ENCODE data around the gene LY6G5B.
"Not testable (repeated sequence)": the region's sequence is repeated elsewhere in the genome, so short reads cannot be mapped to it uniquely, and the experiment has no call there.

Gene LY6G5B

DNA sequence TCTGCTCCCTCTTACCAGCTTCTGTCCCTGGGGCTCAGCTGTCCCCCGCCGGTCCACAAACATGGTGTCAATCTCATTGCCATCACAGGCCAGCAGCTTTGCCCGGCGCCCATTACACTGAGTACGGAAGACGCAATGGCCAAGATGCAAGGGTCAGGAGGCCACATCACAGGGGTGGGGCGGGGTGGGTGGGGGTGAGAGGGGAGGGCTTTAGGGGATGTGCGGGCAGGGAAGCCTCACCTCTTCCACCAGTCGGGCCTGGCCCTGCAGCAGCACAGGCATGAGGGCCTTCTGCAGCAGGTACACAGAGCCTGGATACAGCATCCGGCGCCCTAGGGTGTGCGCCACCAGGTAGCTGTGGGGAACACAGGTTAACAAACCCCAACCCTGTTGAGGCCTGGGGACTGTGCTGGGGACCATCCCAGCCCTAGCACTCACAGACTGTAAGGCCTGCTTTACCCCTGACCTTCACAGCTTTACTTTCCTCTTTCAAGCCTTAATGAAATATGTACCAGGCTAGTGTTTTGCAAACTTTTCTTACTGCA, 21.9 kb downstream of the LY6G5B start:
- no peak for DNase-seq

DNA sequence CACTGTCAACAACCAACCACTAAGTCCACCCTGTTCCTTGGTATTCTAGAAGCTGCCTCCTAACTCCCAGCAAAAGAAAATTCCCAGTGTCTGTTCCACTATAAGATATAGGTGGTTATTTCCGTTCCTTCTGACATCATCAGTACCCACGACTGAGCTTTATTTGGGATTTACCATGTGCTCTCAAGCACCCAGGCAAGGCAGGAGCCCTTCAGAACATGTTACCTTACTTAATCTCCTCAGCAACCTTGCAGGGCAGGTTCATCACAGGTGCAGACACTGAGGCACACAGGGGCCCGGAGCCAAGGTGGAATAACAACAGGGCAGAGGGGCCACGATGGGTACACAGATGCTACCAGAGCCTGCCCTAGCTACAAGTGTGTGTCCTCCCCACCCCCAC, 22.6 kb downstream of the LY6G5B start:
- DNase-seq, result no peak

DNA sequence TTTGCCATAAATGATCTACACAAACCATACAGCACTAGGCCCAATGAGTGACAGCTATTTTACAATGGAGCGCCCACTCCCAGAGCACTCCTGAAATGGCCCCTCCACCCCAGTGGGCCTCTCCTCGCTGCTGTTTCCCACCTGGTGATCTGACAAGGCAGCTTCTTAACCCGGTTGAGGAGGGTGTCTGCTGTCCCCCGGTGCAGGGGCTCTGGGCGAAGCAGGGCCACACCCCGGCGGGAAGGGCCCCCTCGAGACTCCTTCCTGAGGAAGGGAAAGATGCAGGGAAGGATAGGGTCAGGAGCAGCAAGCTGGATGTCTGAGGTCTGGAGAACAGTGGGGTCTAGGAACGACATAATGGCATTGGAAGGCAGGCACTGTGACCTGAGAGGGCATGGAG, 23.1 kb downstream of the LY6G5B start:
- DNase-seq, result no peak

DNA sequence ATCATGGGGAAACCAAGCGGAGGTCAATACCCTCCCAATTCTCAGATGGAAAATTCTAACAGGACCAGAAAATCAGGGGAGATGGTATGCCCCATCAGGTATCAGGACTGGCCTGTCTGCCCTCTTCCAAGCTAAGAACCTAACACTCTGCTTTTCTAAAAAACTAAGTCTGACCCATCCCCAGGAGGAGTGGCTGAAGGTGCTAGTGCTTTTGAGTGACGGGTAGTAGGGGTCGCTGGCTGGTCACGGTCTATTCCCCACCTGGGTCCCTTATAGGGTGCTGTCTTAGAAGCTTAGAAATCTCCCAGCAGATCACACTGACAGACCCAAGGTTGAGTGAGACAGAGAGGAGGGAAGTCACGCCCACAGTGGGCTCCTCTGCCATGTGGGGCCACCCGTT, 23.8 kb downstream of the LY6G5B start:
- no peak for DNase-seq

DNA sequence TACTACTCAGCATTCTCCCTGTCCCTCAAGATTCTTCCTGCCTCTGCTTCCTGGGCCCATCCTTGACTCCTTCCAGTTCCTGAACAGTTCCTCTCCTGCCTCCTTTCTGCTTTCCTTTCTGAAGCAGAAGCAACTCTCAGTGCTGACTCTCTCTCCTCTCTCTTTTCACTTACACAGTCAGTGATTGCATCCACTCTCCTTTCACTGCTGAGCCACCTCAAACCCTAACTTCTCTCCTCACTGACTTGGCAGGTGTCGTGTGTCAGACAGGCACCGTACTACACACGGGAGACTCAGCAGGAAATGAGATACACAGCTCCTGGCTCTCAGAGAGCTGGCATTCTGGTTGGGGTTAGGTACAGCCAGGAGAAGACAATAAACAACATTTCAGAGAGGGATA, 27.8 kb downstream of the LY6G5B start:
- DNase-seq, result no peak

DNA sequence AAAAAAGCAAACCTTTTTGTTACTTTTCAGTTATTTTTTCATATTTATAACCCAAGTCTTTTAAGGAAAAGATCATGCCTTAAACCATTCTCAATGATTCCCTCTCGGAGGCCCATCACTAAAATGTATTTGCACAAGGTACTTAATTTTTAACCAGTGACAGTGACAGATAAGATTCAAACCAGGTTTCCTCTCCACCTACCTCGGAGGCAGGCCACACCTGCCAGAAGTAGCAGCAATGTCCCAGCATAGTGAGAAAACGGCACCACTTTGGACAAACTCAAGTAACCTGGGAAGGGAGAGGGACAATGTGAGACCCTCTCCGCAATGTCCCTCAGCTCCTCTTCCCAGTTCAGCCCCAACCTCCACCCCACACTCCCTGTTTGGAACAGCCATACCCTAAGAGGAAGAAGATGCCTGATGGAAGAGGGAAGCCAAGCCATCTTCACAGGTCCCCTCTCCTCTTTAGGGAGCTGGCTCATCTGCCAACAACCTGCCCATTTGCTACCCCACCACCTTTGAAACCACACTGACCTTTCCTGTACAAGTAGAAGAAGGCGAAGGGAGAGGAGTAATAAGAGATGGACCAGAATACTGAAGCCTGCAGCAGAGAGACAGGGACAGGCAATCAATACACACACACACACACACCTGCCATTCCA, 31.1 kb downstream of the LY6G5B start:
- no peak for DNase-seq

DNA sequence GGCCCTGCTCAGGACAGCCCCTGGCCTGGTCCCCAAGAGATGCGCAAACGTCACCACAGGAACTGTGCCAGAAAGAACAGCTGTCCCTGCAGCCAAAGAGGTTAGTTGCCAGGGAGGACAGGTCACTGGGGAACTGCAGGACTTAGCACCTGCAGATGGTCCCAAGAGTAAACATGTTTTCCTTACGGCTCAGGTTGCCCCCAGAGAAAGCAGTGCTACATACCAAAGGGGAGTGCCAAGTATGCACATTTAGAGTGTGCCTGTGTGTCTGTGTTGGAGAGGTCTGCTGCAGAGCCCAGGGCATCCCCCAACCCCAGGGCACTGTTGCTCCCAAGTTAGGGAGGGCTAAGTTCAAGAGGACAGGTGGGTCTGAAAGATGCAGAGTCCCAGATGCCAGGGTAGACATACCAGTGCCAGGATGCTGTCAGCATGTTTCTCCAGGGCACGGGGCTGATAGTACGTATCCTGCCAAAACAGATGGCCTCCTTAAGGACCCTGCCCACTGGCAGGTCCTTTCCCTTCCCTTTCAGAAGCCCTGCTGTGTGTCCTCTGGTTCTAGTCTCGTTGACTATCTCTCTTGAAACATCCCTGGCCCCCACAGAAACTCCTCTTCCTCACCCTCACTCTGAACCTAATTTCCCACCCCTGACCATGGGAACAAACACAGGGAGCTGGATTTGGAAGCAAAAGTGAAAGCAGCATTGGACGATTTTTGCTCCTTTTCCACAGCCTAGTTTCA, 32.1 kb downstream of the LY6G5B start:
- no peak for DNase-seq

DNA sequence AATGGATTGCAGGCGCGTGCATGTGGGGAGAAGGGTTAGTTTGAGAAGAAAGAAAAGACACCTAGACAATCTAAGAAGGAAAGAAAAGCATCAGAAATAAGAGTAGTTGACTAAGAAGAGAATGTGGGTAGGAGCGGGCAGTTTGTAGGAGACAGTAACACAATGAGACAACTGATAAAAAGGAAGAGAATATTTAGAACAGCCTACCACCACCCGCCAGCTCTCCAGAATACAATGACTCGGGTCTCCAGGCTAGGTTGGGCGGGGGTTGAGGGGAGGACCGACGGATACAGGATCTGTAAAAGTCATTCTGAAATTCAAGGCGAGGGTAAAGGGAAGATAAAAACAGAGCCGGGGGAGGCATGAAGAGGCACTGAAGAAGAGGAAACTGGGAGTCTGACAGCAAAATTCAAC, 32.6 kb downstream of the LY6G5B start:
- no peak for DNase-seq

DNA sequence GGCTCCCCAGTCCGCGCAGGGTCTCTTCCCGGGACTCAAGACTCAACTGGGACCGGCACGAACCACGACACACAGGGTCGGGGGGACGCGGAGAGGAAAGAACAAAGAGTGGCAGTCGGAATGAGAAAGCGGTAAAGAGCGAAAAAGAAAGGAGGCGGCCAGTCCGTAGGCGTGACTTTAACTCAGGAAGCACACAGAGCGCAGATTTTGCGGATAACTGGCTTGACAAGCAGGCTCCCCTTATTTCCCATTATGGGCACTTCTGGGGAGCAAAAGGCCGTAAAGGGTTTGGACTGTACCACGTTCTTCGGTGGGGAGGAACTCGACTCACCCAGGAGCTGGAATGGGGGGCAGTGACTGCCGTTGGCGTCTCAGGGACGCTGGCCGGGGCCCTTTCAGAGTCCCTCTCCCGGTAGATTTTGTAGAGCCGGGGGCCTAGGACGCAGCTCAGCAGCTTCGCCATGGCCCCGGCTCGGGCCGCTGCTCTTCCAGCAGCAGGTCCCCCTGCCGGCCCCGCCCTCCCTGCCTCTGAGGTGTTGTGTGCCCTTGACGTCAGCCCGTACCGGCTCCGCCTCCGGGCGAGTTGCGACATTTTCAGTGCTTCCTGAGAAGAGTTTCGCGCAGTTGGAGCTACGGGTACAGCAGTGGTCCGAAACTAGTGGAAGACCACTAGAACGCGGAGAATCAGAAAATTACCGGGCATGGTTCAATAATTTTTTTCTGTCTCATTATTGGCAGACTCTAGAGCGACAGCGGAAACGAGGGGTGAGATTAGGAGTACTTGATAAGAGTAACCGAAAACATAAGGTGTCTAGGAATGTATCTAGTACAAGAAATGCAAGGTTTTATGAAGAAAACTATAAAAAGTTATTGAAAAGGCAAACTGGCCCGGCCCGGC, 33.3 kb downstream of the LY6G5B start, which contains the start of gene ABHD16A:
Gene ABHD16A, minus strand, starts transcription at position 506 of the 898 bp plus-strand sequence. Its CDS starts 43 bp downstream, at position 463.
- DNase-seq, result peak; percentile 99

DNA sequence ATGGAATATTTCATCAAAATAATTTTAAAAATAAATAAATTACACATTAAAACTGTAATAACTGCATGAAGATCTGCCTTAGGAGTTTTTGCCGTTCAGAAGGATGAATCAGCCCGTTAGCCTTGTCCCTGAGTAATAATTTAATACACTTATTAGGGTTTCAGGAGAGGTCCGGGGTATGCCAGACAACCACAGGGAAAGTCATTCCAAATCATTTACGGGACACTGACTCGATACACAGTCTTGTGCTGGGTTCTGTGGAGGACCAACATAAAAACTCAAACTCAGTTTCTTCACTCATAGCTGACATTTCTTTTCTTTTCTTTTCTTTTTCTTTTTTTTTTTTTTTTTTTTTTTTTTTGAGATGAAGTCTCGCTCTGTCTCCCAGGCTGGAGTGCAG, 36.2 kb downstream of the LY6G5B start:
- DNase-seq, result no peak

DNA sequence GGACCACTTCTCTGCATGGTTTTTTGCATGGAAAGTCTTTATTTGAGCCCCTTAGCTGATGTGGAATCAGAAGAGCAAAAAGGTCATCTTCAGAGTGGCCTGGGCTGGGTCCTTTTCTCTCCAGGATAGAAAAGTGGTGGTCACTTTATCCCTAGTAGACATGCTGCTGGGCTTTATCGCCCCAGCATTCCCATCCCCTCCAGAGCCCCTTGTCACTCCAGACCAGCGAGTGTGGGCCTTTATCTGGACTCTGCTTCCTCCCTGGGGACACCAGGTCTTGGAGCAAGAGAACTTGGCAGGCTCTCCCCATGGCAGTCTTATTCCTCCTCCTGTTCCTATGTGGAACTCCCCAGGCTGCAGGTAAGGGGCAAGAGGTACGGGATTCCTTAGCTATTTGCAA, 36.8 kb downstream of the LY6G5B start, which contains the start of gene LY6G6F:
Gene LY6G6F, plus strand, starts transcription at position 268 of the 400 bp plus-strand sequence. Its CDS starts 41 bp downstream, at position 309.
- DNase-seq, result no peak

DNA sequence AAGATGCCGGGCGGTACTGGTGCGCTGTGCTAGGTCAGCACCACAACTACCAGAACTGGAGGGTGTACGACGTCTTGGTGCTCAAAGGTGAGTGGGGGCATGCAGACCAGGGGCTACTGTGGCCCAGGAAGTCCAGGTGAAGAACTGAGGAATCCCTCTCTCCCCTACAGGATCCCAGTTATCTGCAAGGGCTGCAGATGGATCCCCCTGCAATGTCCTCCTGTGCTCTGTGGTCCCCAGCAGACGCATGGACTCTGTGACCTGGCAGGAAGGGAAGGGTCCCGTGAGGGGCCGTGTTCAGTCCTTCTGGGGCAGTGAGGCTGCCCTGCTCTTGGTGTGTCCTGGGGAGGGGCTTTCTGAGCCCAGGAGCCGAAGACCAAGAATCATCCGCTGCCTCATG, 37.9 kb downstream of the LY6G5B start:
- no peak for DNase-seq

DNA sequence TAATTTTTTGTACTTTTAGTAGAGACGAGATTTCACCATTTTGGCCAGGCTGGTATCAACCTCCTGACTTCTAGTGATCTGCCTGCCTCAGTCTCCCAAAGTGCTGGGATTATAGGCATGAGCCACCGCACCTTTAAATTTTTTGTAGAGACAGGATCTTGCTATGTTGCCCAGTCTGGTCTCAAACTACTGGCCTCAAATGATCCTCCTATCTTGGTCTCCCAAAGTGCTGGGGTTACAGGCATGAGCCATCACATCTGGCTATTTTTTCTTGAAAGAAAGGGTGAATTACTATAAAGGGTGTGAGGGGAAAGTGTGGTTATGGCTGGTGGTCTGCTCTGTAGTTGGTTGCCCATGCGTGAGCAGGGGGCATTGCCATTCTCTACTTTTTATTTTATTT, 38.4 kb downstream of the LY6G5B start:
- no peak for DNase-seq

DNA sequence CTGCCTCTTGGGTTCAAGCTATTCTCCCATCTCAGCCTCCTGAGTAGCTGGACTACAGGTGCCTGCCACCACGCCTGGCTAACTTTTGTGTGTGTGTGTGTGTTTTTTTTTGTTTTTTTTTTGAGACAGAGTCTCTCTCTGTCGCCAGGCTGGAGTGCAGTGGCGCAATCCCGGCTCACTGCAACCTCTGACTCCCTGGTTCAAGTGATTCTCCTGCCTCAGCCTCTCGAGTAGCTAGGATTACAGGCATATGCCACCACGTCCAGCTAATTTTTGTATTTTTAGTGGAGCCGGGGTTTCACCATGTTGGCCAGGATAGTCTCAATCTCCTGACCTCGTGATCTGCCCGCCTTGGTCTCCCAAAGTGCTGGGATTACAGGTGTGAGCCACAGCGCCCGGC, 39.4 kb downstream of the LY6G5B start:
- not testable (repeated sequence) for DNase-seq

DNA sequence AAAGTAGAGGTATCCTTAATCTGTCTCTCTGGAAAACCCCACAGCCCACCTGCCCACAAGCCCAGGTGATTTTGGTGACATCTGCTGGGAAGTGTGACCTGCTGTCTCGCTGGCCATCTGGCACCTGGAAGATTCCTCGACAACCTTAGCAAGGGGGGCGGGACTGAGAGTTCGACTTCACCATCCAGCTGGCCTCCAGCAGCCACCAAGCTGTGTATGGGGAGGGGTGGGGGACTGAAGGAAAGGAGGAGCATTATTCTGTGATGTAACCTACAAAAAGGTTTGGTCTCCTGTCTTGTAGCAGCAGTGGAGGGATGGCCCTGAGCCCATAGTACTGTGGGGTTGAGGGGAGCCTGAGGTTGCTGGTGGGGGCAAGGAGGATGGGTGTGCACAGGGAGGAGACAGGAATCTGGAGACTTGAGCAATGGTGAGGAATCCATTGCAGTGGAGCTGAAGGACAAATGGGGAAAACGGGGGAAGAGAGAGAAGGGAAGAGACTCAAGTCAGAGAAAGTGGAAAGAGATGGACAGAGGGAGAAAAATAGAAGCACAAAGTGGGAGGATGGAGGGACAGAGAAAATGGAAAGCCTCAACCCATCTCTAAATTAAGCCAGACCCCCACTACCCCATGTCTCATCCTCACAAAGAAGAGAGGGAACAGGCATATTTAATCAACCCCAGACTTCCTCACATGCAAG, 40.9 kb downstream of the LY6G5B start:
- no peak for DNase-seq

DNA sequence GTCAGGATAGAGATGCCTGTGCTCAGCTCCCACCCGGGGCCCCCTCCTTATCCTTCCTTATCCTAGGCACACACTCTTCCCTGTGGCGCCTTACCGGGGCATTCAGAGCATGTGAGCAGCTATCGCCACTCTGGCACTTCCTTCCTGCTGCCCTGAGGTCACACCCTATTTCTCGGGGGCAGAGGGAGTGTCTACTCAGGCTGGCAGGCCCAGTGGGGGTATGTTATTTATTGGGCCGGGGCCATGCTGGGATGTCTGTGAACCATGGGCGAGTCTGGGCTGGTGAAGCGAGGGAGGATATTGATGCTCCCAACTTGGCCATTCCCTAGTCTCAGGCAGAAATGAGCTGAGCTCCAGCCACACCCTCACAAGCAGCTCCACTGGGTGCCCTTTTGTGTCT, 41.5 kb downstream of the LY6G5B start:
- DNase-seq, result no peak

DNA sequence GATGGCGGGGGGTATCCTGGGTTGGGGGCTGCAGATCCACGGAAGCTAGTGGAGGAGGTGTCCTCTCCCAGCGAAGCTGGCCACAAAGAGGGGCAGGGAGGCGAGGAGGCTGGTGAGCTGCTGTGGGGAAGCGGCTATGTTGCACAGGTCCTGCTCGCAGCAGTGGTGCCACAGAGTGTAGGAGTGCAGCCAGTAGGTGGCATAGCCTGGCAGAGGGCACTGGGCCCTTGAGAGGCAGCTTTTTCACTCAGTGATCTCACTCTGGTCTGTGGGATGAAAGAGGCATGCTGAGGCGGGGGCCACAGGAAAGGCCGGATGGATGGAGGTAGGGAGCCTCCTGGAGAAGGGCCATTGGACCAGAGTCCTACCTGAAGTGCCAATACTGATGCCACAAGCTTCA, 42.5 kb downstream of the LY6G5B start:
- no peak for DNase-seq

DNA sequence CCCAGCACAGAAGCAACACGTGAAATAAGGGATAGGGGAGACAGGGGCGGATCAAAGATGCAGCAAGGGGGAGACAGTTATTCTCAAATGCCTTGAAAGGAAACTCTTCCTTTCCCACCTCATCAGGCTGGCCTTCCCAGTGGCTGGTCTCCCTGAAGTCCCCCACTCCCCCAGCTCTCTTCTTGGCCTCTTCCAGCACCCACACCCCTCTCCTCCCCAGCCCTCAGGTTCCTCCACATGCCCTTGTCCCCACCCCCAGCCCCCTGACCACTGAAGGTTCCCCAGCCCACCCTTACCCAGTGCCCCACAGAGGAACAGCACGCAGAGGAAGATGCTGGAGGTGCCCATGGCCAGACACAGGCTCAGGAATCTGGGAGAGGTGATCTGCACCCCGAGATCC, 43.7 kb downstream of the LY6G5B start:
- DNase-seq, result no peak

DNA sequence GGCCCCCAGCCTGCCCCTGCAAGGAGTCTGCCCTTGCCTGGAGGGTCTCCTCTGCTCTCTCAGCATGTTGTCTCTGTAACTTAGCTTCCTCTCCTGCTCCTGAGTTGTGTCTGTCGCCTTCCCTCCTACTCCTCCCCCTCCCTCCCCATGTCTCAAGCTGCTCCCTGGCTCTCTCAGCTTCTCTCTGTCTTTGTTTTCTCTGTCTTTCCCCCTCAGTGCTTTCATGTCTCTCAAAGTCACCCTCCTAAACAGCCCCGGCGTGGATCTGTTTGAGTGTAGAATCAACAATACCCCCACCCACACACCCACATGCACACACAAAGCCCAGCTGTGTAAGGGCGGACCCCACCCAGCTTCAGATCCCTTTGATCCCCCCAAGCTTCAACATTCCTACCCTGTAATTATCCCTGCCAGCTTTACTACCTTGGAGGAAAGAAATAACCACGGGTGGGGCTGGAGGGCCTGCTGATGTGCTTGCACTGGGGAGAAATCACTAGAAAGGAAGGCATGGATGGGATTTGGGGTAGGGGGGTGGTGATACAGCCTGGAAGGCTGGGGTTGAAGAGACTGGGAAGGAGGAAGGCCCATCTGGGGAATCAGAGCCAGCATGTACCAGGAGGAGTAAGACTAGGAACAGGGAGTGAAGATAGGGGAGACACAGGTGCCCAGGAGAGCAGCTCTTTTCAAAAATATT, 44.4 kb downstream of the LY6G5B start:
- DNase-seq, result peak; percentile 76

DNA sequence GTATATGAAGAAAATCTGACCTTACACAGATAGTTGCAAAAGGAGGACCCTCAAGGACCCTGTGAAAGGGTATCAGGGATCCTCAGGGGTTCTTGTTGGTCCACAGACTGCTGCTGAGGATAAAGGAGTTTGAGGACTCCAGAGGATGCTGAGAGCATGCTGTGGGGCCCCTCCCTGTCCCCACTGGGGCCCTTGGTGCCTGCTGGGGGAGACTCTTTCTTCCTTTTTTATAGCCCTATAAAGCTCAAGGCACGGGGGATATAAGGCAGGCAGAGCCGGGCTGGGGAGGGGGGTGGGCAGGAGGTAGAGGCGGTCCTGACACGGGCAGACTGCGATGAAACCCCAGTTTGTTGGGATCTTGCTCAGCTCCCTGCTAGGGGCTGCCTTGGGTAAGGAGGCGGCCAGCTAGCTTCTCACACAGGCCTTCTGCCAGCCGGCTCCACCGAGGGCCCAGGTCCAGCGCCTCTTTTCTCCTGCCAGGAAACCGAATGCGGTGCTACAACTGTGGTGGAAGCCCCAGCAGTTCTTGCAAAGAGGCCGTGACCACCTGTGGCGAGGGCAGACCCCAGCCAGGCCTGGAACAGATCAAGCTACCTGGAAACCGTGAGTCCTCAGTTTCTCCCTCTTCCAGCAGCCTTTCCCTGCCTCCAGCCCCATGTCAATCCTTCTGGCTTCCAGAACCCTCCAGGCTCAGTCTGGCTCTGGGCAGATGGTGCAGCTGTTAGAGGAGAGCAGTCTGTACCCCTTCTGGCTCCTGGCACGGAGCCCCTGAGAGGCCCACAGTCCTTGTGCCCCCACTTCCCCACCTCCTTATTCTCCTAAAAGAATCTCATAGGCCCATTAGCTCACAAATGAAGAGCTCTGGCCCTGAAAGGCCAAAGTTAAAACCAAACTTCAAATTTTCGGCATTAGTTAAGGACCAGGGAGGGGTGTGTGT, 45.5 kb downstream of the LY6G5B start, which contains the start of gene LY6G6D:
Gene LY6G6D, plus strand, starts transcription at position 327 of the 937 bp plus-strand sequence. Its CDS starts 8 bp downstream, at position 335.
- no peak for DNase-seq
